ENCODE data around the gene C1orf87. TPM values are rescaled to one million over a fixed set of nuclear protein-coding genes. Genes with fewer than 3 reads are reported as not detected.
A peak's percentile ranks its signal among the peaks of the same experiment; 100 is the strongest.
"Not testable (repeated sequence)": the region's sequence is repeated elsewhere in the genome, so short reads cannot be mapped to it uniquely, and the experiment has no call there.

C1orf87 gene
- total and polyA plus RNA-seq, 12 donors, result 0.14 TPM; not detected in 11

DNA sequence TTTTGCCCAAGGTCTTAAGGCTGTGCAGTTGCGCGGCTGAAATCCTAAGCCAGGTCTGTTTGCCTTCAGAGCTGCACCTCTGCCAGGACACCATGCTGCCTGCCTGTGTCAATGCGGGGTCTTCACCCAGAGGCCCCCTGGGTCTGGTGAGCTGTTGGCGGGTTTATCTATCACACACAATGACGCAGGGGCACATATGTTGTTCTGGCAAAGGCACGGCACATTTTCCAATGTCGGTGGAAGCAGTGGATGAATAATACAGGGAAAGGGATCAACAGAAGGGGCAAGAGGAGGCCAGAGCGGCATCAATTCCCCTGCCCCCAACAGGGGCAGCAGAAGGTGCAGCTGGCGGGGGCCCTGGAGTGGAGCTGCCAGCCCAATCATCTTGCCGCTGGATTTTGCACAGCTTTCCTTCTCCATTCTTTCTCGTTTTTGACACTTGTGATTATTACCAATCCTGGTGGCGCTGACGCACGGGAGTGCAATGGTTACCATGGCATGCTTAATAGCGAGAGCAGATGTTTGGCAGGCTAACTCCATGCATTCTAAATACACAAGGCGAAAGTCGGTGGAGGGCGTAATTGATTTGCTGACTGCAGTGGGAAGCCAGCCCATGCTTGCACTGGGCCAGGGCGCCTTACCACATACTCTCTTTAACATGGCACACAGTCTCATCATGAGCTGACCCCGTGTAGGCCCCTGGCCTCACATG, 101.2 kb downstream of the C1orf87 start:
- Histone ChIP-seq H3K27ac (no peak overlapping the region), H3K4me1 (replicated peaks in 1 of 2) (no peaks in the 10 kb centered on the region), H3K9me3 (replicated peaks in 1 of 3) (no peaks in the 10 kb centered on the region), H3K36me3 (replicated peaks in 1 of 2) (no peaks in the 10 kb centered on the region), H3K27me3 (peaks cover 7% of the 10 kb centered on the region), H3K4me3 (no peak overlapping the region)
- intact Hi-C loops (cut with DNase I), result loop anchor here in 1 of 2 donors (10.0 kb wide), 1 partner anchor 162 kb away; no protein-coding TSS in a partner anchor
- no peak for DNase-seq
- TF ChIP-seq POLR2A (IDR thresholded peaks at IDR 0.05), result no peak
- TF ChIP-seq, protein P1, sequence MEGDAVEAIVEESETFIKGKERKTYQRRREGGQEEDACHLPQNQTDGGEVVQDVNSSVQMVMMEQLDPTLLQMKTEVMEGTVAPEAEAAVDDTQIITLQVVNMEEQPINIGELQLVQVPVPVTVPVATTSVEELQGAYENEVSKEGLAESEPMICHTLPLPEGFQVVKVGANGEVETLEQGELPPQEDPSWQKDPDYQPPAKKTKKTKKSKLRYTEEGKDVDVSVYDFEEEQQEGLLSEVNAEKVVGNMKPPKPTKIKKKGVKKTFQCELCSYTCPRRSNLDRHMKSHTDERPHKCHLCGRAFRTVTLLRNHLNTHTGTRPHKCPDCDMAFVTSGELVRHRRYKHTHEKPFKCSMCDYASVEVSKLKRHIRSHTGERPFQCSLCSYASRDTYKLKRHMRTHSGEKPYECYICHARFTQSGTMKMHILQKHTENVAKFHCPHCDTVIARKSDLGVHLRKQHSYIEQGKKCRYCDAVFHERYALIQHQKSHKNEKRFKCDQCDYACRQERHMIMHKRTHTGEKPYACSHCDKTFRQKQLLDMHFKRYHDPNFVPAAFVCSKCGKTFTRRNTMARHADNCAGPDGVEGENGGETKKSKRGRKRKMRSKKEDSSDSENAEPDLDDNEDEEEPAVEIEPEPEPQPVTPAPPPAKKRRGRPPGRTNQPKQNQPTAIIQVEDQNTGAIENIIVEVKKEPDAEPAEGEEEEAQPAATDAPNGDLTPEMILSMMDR (IDR thresholded peaks at IDR 0.05), result no peak
- WGBS, 4 donors, result 84 to 93% (median 85%) methylated on average over 20 of the region's 20 CpGs

DNA sequence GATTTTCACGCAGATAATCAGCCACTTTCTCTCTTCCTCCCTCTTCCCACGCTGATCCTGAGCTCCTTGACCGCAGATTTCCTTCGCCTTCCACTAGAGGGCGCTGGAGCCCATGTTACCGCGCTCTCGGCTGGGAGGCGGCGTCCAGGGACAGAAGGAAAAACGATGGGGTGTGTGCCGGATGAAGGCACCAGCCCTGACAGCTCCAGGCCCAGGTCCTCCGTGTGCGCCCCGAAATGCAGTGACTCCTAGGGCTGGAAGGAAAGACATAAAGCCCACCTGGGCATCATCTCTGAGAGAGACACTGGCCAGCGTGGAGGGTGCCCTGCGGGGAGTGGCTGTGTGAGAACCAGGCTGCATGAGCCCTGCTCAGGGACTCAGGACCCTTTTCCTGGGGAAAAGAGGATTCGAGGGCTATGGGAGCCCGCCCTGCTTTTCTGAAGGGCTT, 102.1 kb downstream of the C1orf87 start:
- Histone ChIP-seq H3K36me3 (replicated peaks in 1 of 2) (no peaks in the 10 kb centered on the region), H3K27ac (no peak overlapping the region), H3K4me3 (no peak overlapping the region), H3K9me3 (replicated peaks in 1 of 3) (no peaks in the 10 kb centered on the region), H3K27me3 (peaks cover 5% of the 10 kb centered on the region), H3K4me1 (replicated peaks in 1 of 2) (no peaks in the 10 kb centered on the region)
- peak; percentile 55 to 81 (median 62) for DNase-seq
- no peak for TF ChIP-seq POLR2A (IDR thresholded peaks at IDR 0.05)
- TF ChIP-seq, protein P1 (IDR thresholded peaks at IDR 0.05), result peak; percentile 69 to 90 (median 84)
- 10 to 13% (median 12%) methylated on average over 15 to 19 of the region's 19 CpGs for WGBS, 4 donors
- intact Hi-C loops (cut with DNase I), result loop anchor here in 1 of 2 donors (10.0 kb wide), 1 partner anchor 163 kb away; no protein-coding TSS in a partner anchor

DNA sequence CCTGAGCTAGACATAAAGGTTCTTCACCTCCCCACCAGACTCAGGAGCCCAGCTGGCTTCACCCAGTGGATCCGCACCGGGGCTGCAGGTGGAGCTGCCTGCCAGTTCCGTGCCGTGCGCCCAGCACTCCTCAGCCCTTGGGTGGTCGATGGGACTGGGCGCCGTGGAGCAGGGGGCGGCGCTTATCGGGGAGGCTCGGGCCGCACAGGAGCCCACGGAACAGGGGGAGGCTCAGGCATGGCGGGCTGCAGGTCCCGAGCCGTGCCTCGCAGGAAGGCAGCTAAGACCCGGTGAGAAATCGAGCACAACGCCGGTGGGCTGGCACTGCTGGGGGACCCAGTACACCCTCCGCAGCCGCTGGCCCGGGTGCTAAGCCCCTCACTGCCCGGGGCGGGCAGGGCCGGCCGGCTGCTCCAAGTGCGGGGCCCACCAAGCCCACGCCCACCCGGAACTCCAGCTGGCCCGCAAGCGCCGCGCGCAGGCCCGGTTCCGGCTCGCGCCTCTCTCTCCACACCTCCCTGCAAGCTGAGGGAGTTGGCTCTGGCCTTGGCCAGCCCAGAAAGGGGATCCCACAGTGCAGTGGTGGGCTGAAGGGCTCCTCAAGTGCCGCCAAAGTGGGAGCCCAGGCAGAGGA, 103.9 kb downstream of the C1orf87 start:
- H3K4me3 ChIP-seq; H3K4me1 ChIP-seq (replicated peaks in 1 of 2); DNase-seq; H3K36me3 ChIP-seq (replicated peaks in 1 of 2); H3K27me3 ChIP-seq; H3K9me3 ChIP-seq (replicated peaks in 1 of 3); H3K27ac ChIP-seq: not testable (repeated sequence)
- 93 to 97% (median 94%) methylated on average over 4 to 42 of the region's 42 CpGs for WGBS, 4 donors
- intact Hi-C loops (cut with DNase I), result loop anchor here in 1 of 2 donors (10.0 kb wide), 1 partner anchor 165 kb away; no protein-coding TSS in a partner anchor

DNA sequence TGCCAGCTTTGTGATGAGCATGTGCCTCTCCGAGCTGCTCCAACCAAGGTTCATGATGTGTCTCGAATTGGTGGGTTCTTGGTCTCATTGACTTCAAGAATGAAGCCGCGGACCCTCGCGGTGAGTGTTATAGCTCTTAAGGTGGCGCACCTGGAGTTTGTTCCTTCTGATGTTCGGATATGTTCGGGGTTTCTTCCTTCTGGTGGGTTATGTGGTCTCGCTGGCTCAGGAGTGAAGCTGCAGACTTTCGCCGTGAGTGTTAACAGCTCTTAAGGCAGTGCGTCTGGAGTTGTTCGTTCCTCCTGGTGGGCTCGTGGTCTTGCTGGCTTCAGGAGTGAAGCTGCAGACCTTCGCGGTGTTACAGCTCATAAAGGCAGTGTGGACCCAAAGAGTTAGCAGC, 104.8 kb downstream of the C1orf87 start:
- H3K27ac ChIP-seq; H3K4me3 ChIP-seq; H3K9me3 ChIP-seq (replicated peaks in 1 of 3); intact Hi-C loops (cut with DNase I); DNase-seq; H3K36me3 ChIP-seq (replicated peaks in 1 of 2); H3K27me3 ChIP-seq; H3K4me1 ChIP-seq (replicated peaks in 1 of 2): not testable (repeated sequence)
- 88 to 94% (median 90%) methylated on average over 17 of the region's 17 CpGs for WGBS, 4 donors

DNA sequence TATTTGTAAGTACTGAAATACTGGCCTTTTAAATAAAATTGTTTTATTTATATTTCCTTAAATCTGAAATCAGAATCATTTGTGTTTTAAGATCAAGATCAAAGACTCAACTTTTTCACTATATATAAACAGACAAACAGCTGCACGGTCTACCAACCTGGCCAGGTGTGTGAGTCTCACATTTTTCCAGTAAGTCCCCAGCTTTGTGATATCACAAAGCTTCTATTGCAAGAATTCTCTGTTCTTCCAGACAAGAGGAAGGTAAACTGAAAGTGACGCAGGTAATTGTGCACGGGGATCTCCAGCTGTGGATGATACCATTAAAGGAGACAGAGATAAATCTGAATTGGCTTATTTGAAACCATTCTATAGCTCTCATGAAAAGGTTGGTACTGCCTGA, 105.8 kb downstream of the C1orf87 start:
- TF ChIP-seq, protein P1 (IDR thresholded peaks at IDR 0.05), result no peak
- TF ChIP-seq POLR2A (IDR thresholded peaks at IDR 0.05), result no peak
- no peaks in the 10 kb centered on the region for H3K27me3 ChIP-seq
- H3K36me3 ChIP-seq (replicated peaks in 1 of 2), result no peaks in the 10 kb centered on the region
- no peak overlapping the region for H3K4me3 ChIP-seq
- WGBS, 4 donors, result 87 to 95% (median 91%) methylated on average over 3 of the region's 3 CpGs
- no peaks in the 10 kb centered on the region for H3K9me3 ChIP-seq (replicated peaks in 1 of 3)
- no peak overlapping the region for H3K27ac ChIP-seq
- H3K4me1 ChIP-seq (replicated peaks in 1 of 2), result no peaks in the 10 kb centered on the region
- DNase-seq, result no peak
- intact Hi-C loops (cut with DNase I), result no loop called here

Data from adrenal gland (tissue), 12 donors.